Placental epithelial cell (primary cell): ENCODE data around the gene NDFIP1. TPM values are rescaled to one million over a fixed set of nuclear protein-coding genes. Genes with fewer than 3 reads are reported as not detected.

Source experiments
- total RNA-seq: library from RNA; depleted of rRNA; stranded (reverse); fragments of >200 nt; gene quantifications from 2 replicates; pipeline ENCODE4 v1.2.3, GENCODE V29; 2012

Gene NDFIP1
- total RNA-seq, result 72.7 and 78.5 TPM in 2 replicates

GRCh38 chr5:142108432-142109330 is at the start of gene NDFIP1:
TSS of gene NDFIP1 (plus strand) at chr5:142108779. CDS start at chr5:142108975, 196 bp downstream.

Other genes starting within 250 kb of the NDFIP1 start
- 6.3 and 25.9 TPM in 2 replicates for gene PCDH1, start 230.4 kb upstream of the NDFIP1 start, total RNA-seq
- 58.6 and 74.6 TPM in 2 replicates for gene DELE1, start 184.9 kb upstream of the NDFIP1 start, total RNA-seq
- not detected in 2 replicates for gene PCDH12, start 150.6 kb upstream of the NDFIP1 start, total RNA-seq
- gene RNF14, start 139.7 kb upstream of the NDFIP1 start, total RNA-seq, result 46.7 and 73.7 TPM in 2 replicates
- gene GNPDA1, start 95.8 kb upstream of the NDFIP1 start, total RNA-seq, result 23.9 and 44.5 TPM in 2 replicates
- gene SPRY4, start 216.2 kb downstream of the NDFIP1 start, total RNA-seq, result 2.0 TPM in 1 of 2 replicates, not detected in the other